Esophagus muscularis mucosa (tissue), 4 donors: Measurements from ENCODE around the gene NEURL3. TPM values are rescaled to one million over a fixed set of nuclear protein-coding genes. Genes with fewer than 3 reads are reported as not detected.

Experiments used
- DNase-seq: peaks from one replicate; pipeline ENCODE4 v3.0.0-alpha.2; 2017; ENCODE audit errors: extremely low spot score
- H3K27ac ChIP-seq, 4 donors: fragments of 200-600 bp; sonication (generic); replicated peaks in 1 of 4; 1 replicate in 3 of 4; 2 replicates in 1 of 4; pipeline ENCODE4 v1.5.1; 2016 to 2019; ENCODE audit warnings: mild to moderate bottlenecking in 1 of 4
- H3K27me3 ChIP-seq, 4 donors: fragments of 200-600 bp; sonication (generic); one replicate each; pipeline versions ENCODE4 v1.5.1 to v1.6.0; 2016 to 2019
- H3K36me3 ChIP-seq, 4 donors: fragments of 200-600 bp; sonication (generic); one replicate each; pipeline ENCODE4 v1.5.1; 2016 to 2019
- H3K4me1 ChIP-seq, 4 donors: fragments of 200-600 bp; sonication (generic); one replicate each; pipeline ENCODE4 v1.5.1; 2016 to 2019
- H3K4me3 ChIP-seq, 4 donors: fragments of 200-600 bp; sonication (generic); 1 replicate in 2 of 4; 2 replicates in 2 of 4; pipeline ENCODE4 v1.5.1; 2016 to 2019; ENCODE audit warnings: mild to moderate bottlenecking in 4 of 4, moderate library complexity in 1 of 4
- H3K9me3 ChIP-seq, 4 donors: fragments of 200-600 bp; sonication (generic); 1 replicate in 3 of 4; 2 replicates in 1 of 4; pipeline ENCODE4 v1.5.1; 2016 to 2019
- CTCF ChIP-seq, 3 experiments: fragments of 200-600 bp in 2 of 3; fragments of 450-650 bp in 1 of 3; sonication (generic) in 2 of 3; IDR thresholded peaks; one replicate each; pipeline ENCODE4 v1.5.1; 2017 to 2019; ENCODE audit warnings: antibody characterized with exemption in 3 of 3, mild to moderate bottlenecking in 2 of 3, moderate library complexity in 1 of 3
- EP300 ChIP-seq: sonication (generic); formaldehyde crosslinking; IDR thresholded peaks from one replicate; pipeline ENCODE4 v1.6.1; 2017; ENCODE audit warnings: antibody characterized with exemption
- POLR2A ChIP-seq: fragments of 450-650 bp; IDR thresholded peaks from one replicate; pipeline ENCODE4 v1.6.1; 2017; ENCODE audit warnings: antibody characterized with exemption, moderate library complexity, mild to moderate bottlenecking, low read depth
- POLR2AphosphoS5 ChIP-seq, 2 donors: sonication (generic); formaldehyde crosslinking; IDR thresholded peaks; one replicate each; pipeline ENCODE4 v1.6.1; 2017; ENCODE audit warnings: antibody characterized with exemption in 2 of 2
- WGBS: methylation state at CpG from one replicate; pipeline ENCODE4 v1.1.5; 2018; 5-methylcytosine and 5-hydroxymethylcytosine counted together
- intact Hi-C: fragments of 100-400 bp; cut with DNase I; formaldehyde crosslinking; loops from one replicate; pipeline ENCODE4 v1.15.1; 2023
- total RNA-seq, 4 donors: library from RNA; depleted of rRNA; stranded (reverse); fragments of >200 nt; gene quantifications; one replicate each; pipeline versions ENCODE4 v1.1.0 to v1.2.1, GENCODE V29; 2016

The NEURL3 gene
- total RNA-seq, 4 donors from 2014 or later = not detected

GRCh38 chr2:96470636-96471035 lies 34.5 kb downstream of the NEURL3 start:
- TF ChIP-seq CTCF (IDR thresholded peaks at IDR 0.05) = peak; percentile 49 to 58 (median 49)
- TF ChIP-seq POLR2A = no peak
- Histone ChIP-seq H3K27ac (no peak overlapping the region), H3K27me3 (peaks cover 0 to 17% (median 6%) of the 10 kb centered on the region in 4 donors), H3K4me1 (peaks cover 0 to 10% (median 6%) of the 10 kb centered on the region in 4 donors), H3K36me3 (no peaks in the 10 kb centered on the region), H3K4me3 (peak overlapping the region; percentile 12 to 26 (median 22)), H3K9me3 (no peaks in the 10 kb centered on the region)
- DNase-seq = no peak
- 4% methylated on average over 9 of the region's 25 CpGs for WGBS
- intact Hi-C loops = loop anchor here (5.0 kb wide), 1 partner anchor 37 kb away; the partner anchor contains the start of gene NEURL3

GRCh38 chr2:96470109-96470508 lies 35.0 kb downstream of the NEURL3 start:
- WGBS = 76% methylated on average over 8 of the region's 8 CpGs
- intact Hi-C loops = loop anchor here (5.0 kb wide), 1 partner anchor 37 kb away; the partner anchor contains the start of gene NEURL3

GRCh38 chr2:96468904-96469303 lies 36.3 kb downstream of the NEURL3 start:
- Histone ChIP-seq H3K36me3 (no peaks in the 10 kb centered on the region), H3K4me3 (no peak overlapping the region), H3K4me1 (peaks cover 0 to 10% (median 6%) of the 10 kb centered on the region in 4 donors), H3K27ac (no peak overlapping the region), H3K27me3 (peaks cover 0 to 17% (median 6%) of the 10 kb centered on the region in 4 donors), H3K9me3 (no peaks in the 10 kb centered on the region)
- TF ChIP-seq POLR2AphosphoS5 (IDR thresholded peaks at IDR 0.05) (no peak), CTCF (IDR thresholded peaks at IDR 0.05) (no peak), EP300 (no peak), POLR2A (no peak)
- no peak for DNase-seq
- WGBS = 84% methylated on average over 6 of the region's 6 CpGs
- intact Hi-C loops = no loop called here

More at GRCh38 chr2:96470109-96470508, 35.0 kb downstream of the NEURL3 start:
- Histone ChIP-seq H3K36me3 (no peaks in the 10 kb centered on the region), H3K4me3 (no peak overlapping the region), H3K27me3 (peaks cover 0 to 17% (median 6%) of the 10 kb centered on the region in 4 donors), H3K4me1 (peaks cover 0 to 10% (median 6%) of the 10 kb centered on the region in 4 donors), H3K27ac (no peak overlapping the region), H3K9me3 (no peaks in the 10 kb centered on the region)
- no peak for TF ChIP-seq POLR2A
- TF ChIP-seq POLR2AphosphoS5 (IDR thresholded peaks at IDR 0.05) = no peak
- TF ChIP-seq EP300 = no peak
- TF ChIP-seq CTCF (IDR thresholded peaks at IDR 0.05) = no peak
- DNase-seq = no peak

GRCh38 chr2:96464651-96465050 lies 40.5 kb downstream of the NEURL3 start:
- 81% methylated on average over 2 of the region's 2 CpGs for WGBS
- intact Hi-C loops = no loop called here
- Histone ChIP-seq H3K27me3 (no peaks in the 10 kb centered on the region), H3K36me3 (no peaks in the 10 kb centered on the region), H3K9me3 (peaks cover 0 to 7% (median under 1%) of the 10 kb centered on the region in 4 donors), H3K4me1 (no peaks in the 10 kb centered on the region), H3K4me3 (no peak overlapping the region), H3K27ac (no peak overlapping the region)
- DNase-seq = peak; percentile 75
- TF ChIP-seq POLR2AphosphoS5 (IDR thresholded peaks at IDR 0.05) = no peak
- TF ChIP-seq EP300 = no peak

GRCh38 chr2:96464061-96464460 lies 41.1 kb downstream of the NEURL3 start:
- intact Hi-C loops = no loop called here
- H3K27ac ChIP-seq = no peak overlapping the region
- peaks cover 0 to 13% (median 3%) of the 10 kb centered on the region in 4 donors for H3K9me3 ChIP-seq
- DNase-seq = peak; percentile 68
- no peaks in the 10 kb centered on the region for H3K27me3 ChIP-seq
- no peak overlapping the region for H3K4me3 ChIP-seq
- TF ChIP-seq EP300 (no peak), CTCF (IDR thresholded peaks at IDR 0.05) (no peak), POLR2A (no peak), POLR2AphosphoS5 (IDR thresholded peaks at IDR 0.05) (no peak)
- WGBS = 84% methylated on average over 3 of the region's 3 CpGs
- no peaks in the 10 kb centered on the region for H3K4me1 ChIP-seq
- no peaks in the 10 kb centered on the region for H3K36me3 ChIP-seq
